IMR-90 (cell line): ENCODE results near the gene ZC2HC1C. TPM values are rescaled to one million over a fixed set of nuclear protein-coding genes. Genes with fewer than 3 reads are reported as not detected.
A peak's percentile ranks its signal among the peaks of the same experiment; 100 is the strongest.

Experiments
- ATAC-seq: fragments of 200-7000 bp; cut with Tn5 transposase; 2 replicates; pipeline ENCODE4 v1.9.1; 2020; ENCODE audit warnings: low read depth, mild to moderate bottlenecking, moderate library complexity
- BruUV-seq: library from RNA; stranded (reverse); fragments of 400-500 nt; replicated peaks from 2 replicates; lab custom pipeline; 2021; lab: Mats Ljungman, UMichigan
- CTCF ChIA-PET: fragments of 300-600 bp; formaldehyde crosslinking; extraction: SDS; loops from one replicate; lab custom pipeline; 2021; ENCODE audit warnings: antibody characterized with exemption; lab: Yijun Ruan, JAX
- POLR2A ChIA-PET: fragments of 300-600 bp; sonication (Branson Sonifier 250); formaldehyde crosslinking; loops from one replicate; lab custom pipeline; 2022; ENCODE audit warnings: antibody characterized with exemption; ENCODE audit not compliant: unreplicated experiment; lab: Charles Lee
- DNase-seq: peaks from one replicate; pipeline ENCODE4 v3.0.0; 2013
- H2AFZ ChIP-seq: replicated peaks from 2 replicates; pipeline ENCODE3; 2013; ENCODE audit warnings: low read length, mild to moderate bottlenecking; ENCODE audit not compliant: poor library complexity
- H2AK5ac ChIP-seq: 2 replicates; pipeline ENCODE4 v1.6.1; 2013; ENCODE audit warnings: low read depth, low read length, inconsistent platforms
- H2AK9ac ChIP-seq: replicated peaks from 2 replicates; pipeline ENCODE3; 2013; ENCODE audit warnings: mild to moderate bottlenecking, low read depth, low read length, moderate library complexity; ENCODE audit not compliant: poor library complexity
- H2BK120ac ChIP-seq: 2 replicates; pipeline ENCODE4 v1.6.1; 2013; ENCODE audit warnings: low read depth, low read length, inconsistent platforms
- H2BK15ac ChIP-seq: 3 replicates; pipeline ENCODE4 v1.6.1; 2013; ENCODE audit warnings: low read depth, low read length, inconsistent platforms
- H2BK20ac ChIP-seq: 2 replicates; pipeline ENCODE4 v1.6.1; 2013; ENCODE audit warnings: low read depth, mild to moderate bottlenecking, inconsistent platforms, low read length, moderate library complexity
- H2BK5ac ChIP-seq: 2 replicates; pipeline ENCODE4 v1.6.1; 2013; ENCODE audit warnings: mild to moderate bottlenecking, low read depth, low read length, inconsistent platforms; ENCODE audit not compliant: poor library complexity, severe bottlenecking
- H3K14ac ChIP-seq: replicated peaks from 2 replicates; pipeline ENCODE4 v1.6.1; 2013; ENCODE audit warnings: low read depth, low read length, inconsistent platforms
- H3K18ac ChIP-seq: 2 replicates; pipeline ENCODE4 v1.6.1; 2013; ENCODE audit warnings: low read depth, low read length, control low read depth
- H3K23ac ChIP-seq: 2 replicates; pipeline ENCODE4 v1.6.1; 2013; ENCODE audit warnings: low read depth, low read length, inconsistent platforms
- H3K27ac ChIP-seq: 2 replicates; pipeline ENCODE4 v1.5.1; 2013; ENCODE audit warnings: mild to moderate bottlenecking, control low read depth, low read length; ENCODE audit not compliant: insufficient read depth
- H3K27me3 ChIP-seq: 2 replicates; pipeline ENCODE4 v1.6.1; 2013; ENCODE audit warnings: low read length; ENCODE audit not compliant: control insufficient read depth, insufficient read depth
- H3K36me3 ChIP-seq: 2 replicates; pipeline ENCODE4 v1.6.1; 2013; ENCODE audit warnings: low read length, mixed read lengths; ENCODE audit not compliant: control insufficient read depth, insufficient read depth
- H3K4ac ChIP-seq: 2 replicates; pipeline ENCODE4 v1.6.1; 2013; ENCODE audit warnings: low read depth, low read length, inconsistent platforms
- H3K4me1 ChIP-seq: 2 replicates; pipeline ENCODE4 v1.6.1; 2013; ENCODE audit warnings: low read length, mixed read lengths; ENCODE audit not compliant: control insufficient read depth, insufficient read depth
- H3K4me2 ChIP-seq: 2 replicates; pipeline ENCODE4 v1.6.1; 2013; ENCODE audit warnings: low read depth, mild to moderate bottlenecking, control low read depth, low read length, moderate library complexity
- H3K4me3 ChIP-seq: 2 replicates; pipeline ENCODE4 v1.5.1; 2013; ENCODE audit warnings: low read depth, mild to moderate bottlenecking, control low read depth, low read length, moderate library complexity; ENCODE audit not compliant: insufficient read depth
- H3K56ac ChIP-seq: 2 replicates; pipeline ENCODE4 v1.6.1; 2013; ENCODE audit warnings: low read length, inconsistent platforms; ENCODE audit not compliant: insufficient read depth; ENCODE audit errors: extremely low read depth
- H3K79me1 ChIP-seq, 2 experiments: 2 replicates each; pipeline ENCODE4 v1.6.1; 2013; ENCODE audit warnings: low read length in 2 of 2, inconsistent platforms in 1 of 2, low read depth in 1 of 2
- H3K9ac ChIP-seq: 2 replicates; pipeline ENCODE4 v1.6.1; 2013; ENCODE audit warnings: low read depth, low read length, control low read depth
- H3K9me1 ChIP-seq: 2 replicates; pipeline ENCODE4 v1.6.1; 2013; ENCODE audit warnings: low read length, inconsistent platforms; ENCODE audit not compliant: insufficient read depth
- H3K9me3 ChIP-seq: 2 replicates; pipeline ENCODE4 v1.6.1; 2013; ENCODE audit warnings: low read length; ENCODE audit not compliant: control insufficient read depth, insufficient read depth
- H4K20me1 ChIP-seq: 2 replicates; pipeline ENCODE4 v1.6.1; 2013; ENCODE audit warnings: low read length, inconsistent platforms; ENCODE audit not compliant: insufficient read depth
- H4K5ac ChIP-seq: 2 replicates; pipeline ENCODE4 v1.6.1; 2013; ENCODE audit warnings: mild to moderate bottlenecking, low read depth, low read length, control low read depth
- H4K8ac ChIP-seq, 2 experiments: 2 replicates each; pipeline ENCODE4 v1.6.1; 2013; ENCODE audit warnings: low read depth in 2 of 2, low read length in 2 of 2, control low read depth in 1 of 2, inconsistent platforms in 1 of 2
- H4K91ac ChIP-seq: 2 replicates; pipeline ENCODE4 v1.6.1; 2013; ENCODE audit warnings: low read depth, low read length, inconsistent platforms; ENCODE audit not compliant: insufficient read depth
- BHLHE40 ChIP-seq: fragments of 150-350 bp; IDR thresholded peaks from 2 replicates; pipeline ENCODE4 v1.6.1; 2016; ENCODE audit warnings: mild to moderate bottlenecking, low read depth, low read length
- CEBPB ChIP-seq: IDR thresholded peaks from 2 replicates; pipeline ENCODE4 v1.6.1; 2012; ENCODE audit warnings: low read depth, low read length, improper control_type of control experiment
- CHD1 ChIP-seq: IDR thresholded peaks from 2 replicates; pipeline ENCODE4 v1.6.1; 2012; ENCODE audit warnings: low read depth, low read length, improper control_type of control experiment
- FOS ChIP-seq: fragments of 150-350 bp; IDR thresholded peaks from 2 replicates; pipeline ENCODE4 v1.6.1; 2016; ENCODE audit warnings: low read depth, low read length
- MAFK ChIP-seq: IDR thresholded peaks from 2 replicates; pipeline ENCODE4 v1.6.1; 2012; ENCODE audit warnings: low read depth, low read length, improper control_type of control experiment
- MAZ ChIP-seq: IDR thresholded peaks from 2 replicates; pipeline ENCODE4 v1.6.1; 2012; ENCODE audit warnings: low read depth, mild to moderate bottlenecking, low read length, improper control_type of control experiment, moderate library complexity, borderline replicate concordance
- MXI1 ChIP-seq: IDR thresholded peaks from 2 replicates; pipeline ENCODE4 v1.6.1; 2012; ENCODE audit warnings: low read depth, mild to moderate bottlenecking, low read length, moderate library complexity, borderline replicate concordance
- NFE2L2 ChIP-seq: fragments of 150-350 bp; IDR thresholded peaks from 2 replicates; pipeline ENCODE4 v1.6.1; 2016; ENCODE audit warnings: low read depth, mild to moderate bottlenecking, low read length
- POLR2A ChIP-seq: IDR thresholded peaks from 2 replicates; pipeline ENCODE4 v1.6.1; 2012; ENCODE audit warnings: mild to moderate bottlenecking, low read depth, low read length
- RAD21 ChIP-seq: IDR thresholded peaks from 2 replicates; pipeline ENCODE4 v1.6.1; 2012; ENCODE audit warnings: low read length, improper control_type of control experiment
- RCOR1 ChIP-seq: IDR thresholded peaks from 2 replicates; pipeline ENCODE4 v1.6.1; 2012; ENCODE audit warnings: mild to moderate bottlenecking, low read length, improper control_type of control experiment; ENCODE audit not compliant: insufficient replicate concordance
- RFX5 ChIP-seq: IDR thresholded peaks from 2 replicates; pipeline ENCODE4 v1.8.0; 2012; ENCODE audit warnings: low read depth, mild to moderate bottlenecking, low read length, moderate library complexity
- SMC3 ChIP-seq: fragments of 150-350 bp; IDR thresholded peaks from 2 replicates; pipeline ENCODE4 v1.6.1; 2016; ENCODE audit warnings: low read depth, mild to moderate bottlenecking, antibody characterized with exemption, low read length, moderate library complexity
- WGBS, 2 experiments: methylation state at CpG; one replicate each; pipeline versions ENCODE4 v1.1.5 to v1.1.7; 2013; ENCODE audit warnings: missing lambda C conversion rate in 2 of 2; ENCODE audit not compliant: insufficient read length in 1 of 2; ENCODE audit errors: extremely low coverage in 2 of 2; 5-methylcytosine and 5-hydroxymethylcytosine counted together
- dilution Hi-C: fragments of 300-500 bp; cut with HindIII; formaldehyde crosslinking; loops from one replicate; pipeline ENCODE4 v1.14.3; 2018; ENCODE audit warnings: low sequenced_read_pairs; ENCODE audit not compliant: unreplicated experiment
- in situ Hi-C: fragments of 300-500 bp; cut with MboI; formaldehyde crosslinking; loops from 3 replicates; pipeline ENCODE4 v1.14.3; 2019; ENCODE audit warnings: low sequenced_read_pairs, inconsistent platforms, mixed read lengths
- intact Hi-C: fragments of 100-400 bp; cut with micrococcal nuclease; formaldehyde crosslinking; loops from 2 replicates; pipeline ENCODE4 v1.10.0; 2022
- polyA plus RNA-seq, 3 experiments: library from polyadenylated mRNA; depleted of rRNA; stranded (reverse); fragments of >200 nt; gene quantifications; 2 replicates each; pipeline ENCODE4 v1.2.3, GENCODE V29; 2012; ENCODE audit warnings: low replicate concordance in 1 of 3
- total RNA-seq: library from RNA; depleted of rRNA; stranded (reverse); fragments of >200 nt; gene quantifications from 2 replicates; pipeline ENCODE4 v1.2.3, GENCODE V29; 2012
- TF ChIP-seq, protein P1 (sequence below): fragments of 150-350 bp; IDR thresholded peaks from 2 replicates; pipeline ENCODE4 v1.6.1; 2017; ENCODE audit warnings: mild to moderate bottlenecking, antibody characterized with exemption, low read length, low read depth
- TF ChIP-seq, protein P2 (sequence below): conservative IDR thresholded peaks from 2 replicates; pipeline ENCODE4 v1.5.1; 2012; ENCODE audit warnings: mild to moderate bottlenecking, low read depth, low read length, improper control_type of control experiment
- TF ChIP-seq, protein P3 (sequence below): fragments of 150-350 bp; IDR thresholded peaks from 2 replicates; pipeline ENCODE4 v1.6.1; 2016; ENCODE audit warnings: low read depth, mild to moderate bottlenecking, low read length, moderate library complexity, borderline replicate concordance

Gene ZC2HC1C
- total and polyA plus RNA-seq, 2 of the 4 experiments (the other 2 are of a cell fraction): 0.15 to 0.54 TPM

DNA sequence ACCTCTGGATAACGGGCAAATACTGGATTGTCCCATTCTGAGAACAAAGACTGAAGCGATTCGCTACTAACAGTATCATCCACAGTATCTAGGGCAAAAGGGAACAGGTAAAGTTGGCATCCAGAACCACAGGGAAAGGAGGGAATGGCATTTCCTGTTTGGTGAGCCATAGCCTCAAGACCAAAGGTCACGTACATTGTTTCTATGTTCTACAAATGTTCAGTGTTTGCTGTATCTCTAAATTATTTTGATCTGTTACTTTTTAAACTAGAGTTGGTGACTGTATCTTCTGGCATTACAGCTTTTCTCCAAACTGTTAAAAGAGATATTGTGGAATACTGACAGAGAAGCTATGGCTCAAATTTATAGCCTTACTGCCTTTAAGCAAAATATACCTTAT, 27.8 kb upstream of the ZC2HC1C start:
- Histone ChIP-seq H3K4me1 (peaks cover 13% of the 10 kb centered on the region), H3K4me2 (no peak overlapping the region), H3K27me3 (no peaks in the 10 kb centered on the region), H2BK15ac (no peak overlapping the region), H3K9me3 (no peaks in the 10 kb centered on the region), H3K56ac (no peak overlapping the region), H2AK5ac (peak overlapping the region; percentile 65; the same call in 1 of the 2 replicates), H2BK20ac (no peak overlapping the region), H3K4me3 (no peak overlapping the region), H4K20me1 (no peaks in the 10 kb centered on the region), H3K4ac (peak overlapping the region; percentile 53; the same call in 1 of the 2 replicates), H2AFZ (no peak overlapping the region), H3K79me1 (peaks cover 5 to 18% of the 10 kb centered on the region in 2 experiments; a peak in 2 of 4 replicates), H3K9ac (no peak overlapping the region), H4K5ac (0 out of 2 replicates have a peak overlapping the region, but pooled peaks have one; percentile 12), H3K9me1 (peaks cover 16% of the 10 kb centered on the region), H3K36me3 (peaks cover 3% of the 10 kb centered on the region; the same call in 1 of the 2 replicates), H2AK9ac (no peak overlapping the region), H3K18ac (no peak overlapping the region), H2BK120ac (0 out of 2 replicates have a peak overlapping the region, but pooled peaks have one; percentile 11), H3K23ac (peak overlapping the region; percentile 76; the same call in 1 of the 2 replicates), H2BK5ac (peak overlapping the region; percentile 43), H3K14ac (peak overlapping the region; percentile 82), H4K91ac (no peak overlapping the region), H3K27ac (peak overlapping the region; percentile 48; the same call in 1 of the 2 replicates), H4K8ac (0 out of 4 replicates have a peak overlapping the region, but pooled peaks of 1 of the 2 experiments have one; percentile 0)
- dilution Hi-C loops: no loop called here
- TF ChIP-seq NFE2L2 (no peak), CEBPB (no peak), POLR2A (no peak), SMC3 (no peak), RFX5 (no peak), MAZ (no peak), FOS (no peak), MAFK (no peak), RCOR1 (no peak), CHD1 (no peak), RAD21 (no peak), BHLHE40 (no peak), MXI1 (no peak)
- TF ChIP-seq, protein P1, sequence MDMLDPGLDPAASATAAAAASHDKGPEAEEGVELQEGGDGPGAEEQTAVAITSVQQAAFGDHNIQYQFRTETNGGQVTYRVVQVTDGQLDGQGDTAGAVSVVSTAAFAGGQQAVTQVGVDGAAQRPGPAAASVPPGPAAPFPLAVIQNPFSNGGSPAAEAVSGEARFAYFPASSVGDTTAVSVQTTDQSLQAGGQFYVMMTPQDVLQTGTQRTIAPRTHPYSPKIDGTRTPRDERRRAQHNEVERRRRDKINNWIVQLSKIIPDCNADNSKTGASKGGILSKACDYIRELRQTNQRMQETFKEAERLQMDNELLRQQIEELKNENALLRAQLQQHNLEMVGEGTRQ: no peak
- TF ChIP-seq, protein P2, sequence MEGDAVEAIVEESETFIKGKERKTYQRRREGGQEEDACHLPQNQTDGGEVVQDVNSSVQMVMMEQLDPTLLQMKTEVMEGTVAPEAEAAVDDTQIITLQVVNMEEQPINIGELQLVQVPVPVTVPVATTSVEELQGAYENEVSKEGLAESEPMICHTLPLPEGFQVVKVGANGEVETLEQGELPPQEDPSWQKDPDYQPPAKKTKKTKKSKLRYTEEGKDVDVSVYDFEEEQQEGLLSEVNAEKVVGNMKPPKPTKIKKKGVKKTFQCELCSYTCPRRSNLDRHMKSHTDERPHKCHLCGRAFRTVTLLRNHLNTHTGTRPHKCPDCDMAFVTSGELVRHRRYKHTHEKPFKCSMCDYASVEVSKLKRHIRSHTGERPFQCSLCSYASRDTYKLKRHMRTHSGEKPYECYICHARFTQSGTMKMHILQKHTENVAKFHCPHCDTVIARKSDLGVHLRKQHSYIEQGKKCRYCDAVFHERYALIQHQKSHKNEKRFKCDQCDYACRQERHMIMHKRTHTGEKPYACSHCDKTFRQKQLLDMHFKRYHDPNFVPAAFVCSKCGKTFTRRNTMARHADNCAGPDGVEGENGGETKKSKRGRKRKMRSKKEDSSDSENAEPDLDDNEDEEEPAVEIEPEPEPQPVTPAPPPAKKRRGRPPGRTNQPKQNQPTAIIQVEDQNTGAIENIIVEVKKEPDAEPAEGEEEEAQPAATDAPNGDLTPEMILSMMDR: no peak
- TF ChIP-seq, protein P3, sequence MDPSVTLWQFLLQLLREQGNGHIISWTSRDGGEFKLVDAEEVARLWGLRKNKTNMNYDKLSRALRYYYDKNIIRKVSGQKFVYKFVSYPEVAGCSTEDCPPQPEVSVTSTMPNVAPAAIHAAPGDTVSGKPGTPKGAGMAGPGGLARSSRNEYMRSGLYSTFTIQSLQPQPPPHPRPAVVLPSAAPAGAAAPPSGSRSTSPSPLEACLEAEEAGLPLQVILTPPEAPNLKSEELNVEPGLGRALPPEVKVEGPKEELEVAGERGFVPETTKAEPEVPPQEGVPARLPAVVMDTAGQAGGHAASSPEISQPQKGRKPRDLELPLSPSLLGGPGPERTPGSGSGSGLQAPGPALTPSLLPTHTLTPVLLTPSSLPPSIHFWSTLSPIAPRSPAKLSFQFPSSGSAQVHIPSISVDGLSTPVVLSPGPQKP: no peak
- POLR2A ChIA-PET: no interaction called here
- CTCF ChIA-PET: no interaction called here
- WGBS, 2 experiments: no CpG with 5 or more reads among the region's 4 CpGs
- no TSS peak for BruUV-seq
- intact Hi-C loops: no loop called here
- in situ Hi-C loops: no loop called here
- no peak for DNase-seq
- ATAC-seq: peak; percentile 60
